ENCODE results near the gene GLOD5. TPM values are rescaled to one million over a fixed set of nuclear protein-coding genes. Genes with fewer than 3 reads are reported as not detected.

GLOD5 gene
- polyA plus RNA-seq, 3 donors from 2014 or later: not detected

- H3K4me3 Mint-ChIP-seq: no peak overlapping the region
- no peaks in the 10 kb centered on the region for H3K9me3 Mint-ChIP-seq
- no peak for DNase-seq
- peaks cover 0 to 3% of the 10 kb centered on the region in 2 donors for H3K4me1 Mint-ChIP-seq
- no peak overlapping the region for H3K27ac Mint-ChIP-seq
- no peaks in the 10 kb centered on the region for H3K36me3 Mint-ChIP-seq
- H3K27me3 Mint-ChIP-seq (ENCODE audit: low read depth in 3 of 3): peaks cover 0 to 19% (median 3%) of the 10 kb centered on the region in 3 donors
Measured at GRCh38 chrX:48791063-48791820, 29.7 kb downstream of the GLOD5 start.

- H3K36me3 Mint-ChIP-seq: no peaks in the 10 kb centered on the region
- H3K9me3 Mint-ChIP-seq: no peaks in the 10 kb centered on the region
- H3K27me3 Mint-ChIP-seq (ENCODE audit: low read depth in 3 of 3): peaks cover 0 to 17% (median 3%) of the 10 kb centered on the region in 3 donors
- peaks cover 0 to 3% of the 10 kb centered on the region in 2 donors for H3K4me1 Mint-ChIP-seq
- no peak overlapping the region for H3K27ac Mint-ChIP-seq
- no peak overlapping the region for H3K4me3 Mint-ChIP-seq
- DNase-seq: no peak
Measured at GRCh38 chrX:48792219-48792618, 30.7 kb downstream of the GLOD5 start.

GRCh38 chrX:48793935-48794334, 32.4 kb downstream of the GLOD5 start:
- Mint-ChIP-seq H3K27me3 (ENCODE audit: low read depth in 3 of 3) (peaks cover 0 to 15% (median 3%) of the 10 kb centered on the region in 3 donors), H3K36me3 (no peaks in the 10 kb centered on the region), H3K27ac (no peak overlapping the region), H3K4me3 (no peak overlapping the region), H3K9me3 (no peaks in the 10 kb centered on the region), H3K4me1 (no peaks in the 10 kb centered on the region)
- no peak for DNase-seq

- Mint-ChIP-seq H3K4me3 (no peak overlapping the region), H3K36me3 (no peaks in the 10 kb centered on the region), H3K27me3 (ENCODE audit: low read depth in 3 of 3) (peaks cover 0 to 13% (median 3%) of the 10 kb centered on the region in 3 donors), H3K9me3 (no peaks in the 10 kb centered on the region), H3K27ac (no peak overlapping the region), H3K4me1 (no peaks in the 10 kb centered on the region)
- no peak for DNase-seq
Measured at GRCh38 chrX:48794340-48794910, 32.9 kb downstream of the GLOD5 start.

GRCh38 chrX:48794911-48795515, 33.5 kb downstream of the GLOD5 start:
- Mint-ChIP-seq H3K27me3 (ENCODE audit: low read depth in 3 of 3) (peaks cover 0 to 12% (median 3%) of the 10 kb centered on the region in 3 donors), H3K4me1 (no peaks in the 10 kb centered on the region), H3K27ac (no peak overlapping the region), H3K9me3 (no peaks in the 10 kb centered on the region), H3K36me3 (no peaks in the 10 kb centered on the region), H3K4me3 (no peak overlapping the region)
- no peak for DNase-seq

GRCh38 chrX:48798318-48798717, 36.8 kb downstream of the GLOD5 start:
- Mint-ChIP-seq H3K27me3 (ENCODE audit: low read depth in 3 of 3) (peaks cover 7 to 26% (median 13%) of the 10 kb centered on the region in 3 donors), H3K4me3 (no peak overlapping the region), H3K27ac (no peak overlapping the region), H3K9me3 (no peaks in the 10 kb centered on the region), H3K36me3 (no peaks in the 10 kb centered on the region), H3K4me1 (peaks cover 19 to 20% of the 10 kb centered on the region in 2 donors)
- no peak for DNase-seq

- DNase-seq: no peak
Measured at GRCh38 chrX:48800574-48801279, 39.2 kb downstream of the GLOD5 start.

GRCh38 chrX:48801280-48802088, 39.9 kb downstream of the GLOD5 start, which contains the start of gene HDAC6:
Gene HDAC6 (plus strand): TSS chrX:48802067. CDS start chrX:48802693, 626 bp downstream.
- Mint-ChIP-seq H3K4me3 (peak within 1 kb of the TSS; percentile 93 to 96 (median 95)), H3K36me3 (peaks cover 0 to 6% (median 4%) of the 10 kb centered on the region in 3 donors)

More at GRCh38 chrX:48800574-48801279, 39.2 kb downstream of the GLOD5 start:
- Mint-ChIP-seq H3K4me1 (peaks cover 19 to 20% of the 10 kb centered on the region in 2 donors), H3K27me3 (ENCODE audit: low read depth in 3 of 3) (peaks cover 9 to 25% (median 14%) of the 10 kb centered on the region in 3 donors), H3K4me3 (peak overlapping the region; percentile 93 to 96 (median 95)), H3K27ac (peak overlapping the region; percentile 97 to 99 (median 98)), H3K36me3 (peaks cover 0 to 6% (median 4%) of the 10 kb centered on the region in 3 donors), H3K9me3 (peaks cover 0 to 3% (median 0%) of the 10 kb centered on the region in 6 donors)

GRCh38 chrX:48802089-48802904, 40.8 kb downstream of the GLOD5 start:
- DNase-seq: peak in 1 of 3 donors; percentile 7
- Mint-ChIP-seq H3K9me3 (peaks cover 0 to 3% (median 0%) of the 10 kb centered on the region in 6 donors), H3K27me3 (ENCODE audit: low read depth in 3 of 3) (peaks cover 9 to 22% (median 14%) of the 10 kb centered on the region in 3 donors), H3K4me1 (peaks cover 19 to 20% of the 10 kb centered on the region in 2 donors), H3K4me3 (peak overlapping the region; percentile 93 to 96 (median 95)), H3K27ac (peak overlapping the region; percentile 94 to 99 (median 99)), H3K36me3 (peaks cover 0 to 6% (median 4%) of the 10 kb centered on the region in 3 donors)

More at GRCh38 chrX:48801280-48802088, 39.9 kb downstream of the GLOD5 start, which contains the start of gene HDAC6:
- Mint-ChIP-seq H3K9me3 (peaks cover 0 to 3% (median 0%) of the 10 kb centered on the region in 6 donors), H3K27ac (peak within 1 kb of the TSS; percentile 97 to 99 (median 99)), H3K27me3 (ENCODE audit: low read depth in 3 of 3) (peaks cover 9 to 22% (median 14%) of the 10 kb centered on the region in 3 donors), H3K4me1 (peaks cover 19 to 20% of the 10 kb centered on the region in 2 donors)
- DNase-seq: peak; percentile 93 to 97 (median 96)

- Mint-ChIP-seq H3K27ac (peak overlapping the region in 5 of 6 donors; percentile 75 to 99 (median 98)), H3K4me3 (peak overlapping the region; percentile 93 to 96 (median 95)), H3K36me3 (peaks cover 0 to 6% (median 4%) of the 10 kb centered on the region in 3 donors), H3K4me1 (peaks cover 19 to 20% of the 10 kb centered on the region in 2 donors), H3K27me3 (ENCODE audit: low read depth in 3 of 3) (peaks cover 9 to 22% (median 14%) of the 10 kb centered on the region in 3 donors), H3K9me3 (peaks cover 0 to 3% (median 0%) of the 10 kb centered on the region in 6 donors)
- no peak for DNase-seq
Measured at GRCh38 chrX:48802905-48803200, 41.3 kb downstream of the GLOD5 start.

- H3K4me3 Mint-ChIP-seq: no peak overlapping the region
- H3K27me3 Mint-ChIP-seq (ENCODE audit: low read depth in 3 of 3): peaks cover 7 to 12% (median 9%) of the 10 kb centered on the region in 3 donors
- peaks cover 12 to 13% of the 10 kb centered on the region in 2 donors for H3K4me1 Mint-ChIP-seq
- DNase-seq: no peak
- H3K36me3 Mint-ChIP-seq: peaks cover 0 to 6% (median 4%) of the 10 kb centered on the region in 3 donors
- no peak overlapping the region for H3K27ac Mint-ChIP-seq
- H3K9me3 Mint-ChIP-seq: peaks cover 0 to 3% (median 0%) of the 10 kb centered on the region in 6 donors
Measured at GRCh38 chrX:48806081-48806480, 44.5 kb downstream of the GLOD5 start.

- no peaks in the 10 kb centered on the region for H3K36me3 Mint-ChIP-seq
- peaks cover 0 to 7% (median 0%) of the 10 kb centered on the region in 3 donors for H3K27me3 Mint-ChIP-seq (ENCODE audit: low read depth in 3 of 3)
- no peaks in the 10 kb centered on the region for H3K9me3 Mint-ChIP-seq
- H3K4me3 Mint-ChIP-seq: no peak overlapping the region
- H3K27ac Mint-ChIP-seq: no peak overlapping the region
- DNase-seq: no peak
- H3K4me1 Mint-ChIP-seq: peaks cover 0 to 5% of the 10 kb centered on the region in 2 donors
Measured at GRCh38 chrX:48813644-48814043, 52.1 kb downstream of the GLOD5 start.

Measured in immature natural killer cell (primary cell).